Measurements from ENCODE around the gene ABCB6.
A peak's percentile ranks its signal among the peaks of the same experiment; 100 is the strongest.

ABCB6 gene

GRCh38 chr2:219172231-219173154 lies 46.3 kb downstream of the ABCB6 start:
- H3K4me3 ChIP-seq (ENCODE audit: low read length), result no peak overlapping the region
- no peak for DNase-seq (ENCODE audit: low read depth)
- no peak for TF ChIP-seq CTCF (IDR thresholded peaks at IDR 0.05; ENCODE audit: insufficient read depth, low read depth, low read length, missing control alignments)

- TF ChIP-seq CTCF (IDR thresholded peaks at IDR 0.05; ENCODE audit: insufficient read depth, low read depth, low read length, missing control alignments), result peak; percentile 72
- H3K4me3 ChIP-seq (ENCODE audit: low read length), result no peak overlapping the region
- DNase-seq (ENCODE audit: low read depth), result peak; percentile 60
These were observed 47.5 kb downstream of the ABCB6 start for GRCh38 chr2:219171231-219171651.

- TF ChIP-seq CTCF (IDR thresholded peaks at IDR 0.05; ENCODE audit: insufficient read depth, low read depth, low read length, missing control alignments), result no peak
- H3K4me3 ChIP-seq (ENCODE audit: low read length), result no peak within 1 kb of the TSS
- no peak for DNase-seq (ENCODE audit: low read depth)
These were observed 48.7 kb downstream of the ABCB6 start, which contains the start of gene SLC23A3 for GRCh38 chr2:219169930-219170654. Gene SLC23A3, minus strand, starts transcription at chr2:219170029. Its CDS starts 45 bp downstream, at chr2:219169984.

GRCh38 chr2:219168932-219169331 lies 49.8 kb downstream of the ABCB6 start:
- no peak overlapping the region for H3K4me3 ChIP-seq (ENCODE audit: low read length)
- DNase-seq (ENCODE audit: low read depth), result no peak
- TF ChIP-seq CTCF (IDR thresholded peaks at IDR 0.05; ENCODE audit: insufficient read depth, low read depth, low read length, missing control alignments), result no peak

- TF ChIP-seq CTCF (IDR thresholded peaks at IDR 0.05; ENCODE audit: insufficient read depth, low read depth, low read length, missing control alignments), result no peak
- no peak overlapping the region for H3K4me3 ChIP-seq (ENCODE audit: low read length)
- no peak for DNase-seq (ENCODE audit: low read depth)
These were observed 50.2 kb downstream of the ABCB6 start for GRCh38 chr2:219168526-219168925.

DNA sequence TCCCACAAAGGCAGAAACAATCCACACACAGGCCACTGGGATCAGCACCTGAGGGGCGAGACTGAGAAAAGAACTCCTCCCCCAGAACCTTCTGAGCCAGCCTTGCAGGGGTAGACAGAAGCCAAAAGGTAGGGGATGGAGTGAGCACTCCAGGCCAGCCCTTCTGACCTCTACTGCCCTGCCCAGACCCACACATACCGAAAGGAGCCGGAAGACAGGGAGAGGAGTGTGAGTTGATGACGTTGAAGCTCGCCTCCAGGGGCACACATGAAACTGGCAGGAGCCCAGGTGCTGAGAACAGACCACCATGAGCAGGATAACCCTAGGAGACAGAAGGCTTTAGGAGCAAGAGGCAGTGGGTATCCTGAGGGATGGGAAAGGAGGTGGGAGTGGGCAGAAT lies 50.8 kb downstream of the ABCB6 start:
- no peak for DNase-seq (ENCODE audit: low read depth)
- TF ChIP-seq CTCF (IDR thresholded peaks at IDR 0.05; ENCODE audit: insufficient read depth, low read depth, low read length, missing control alignments), result no peak
- H3K4me3 ChIP-seq (ENCODE audit: low read length), result no peak overlapping the region

All from epithelial cell of esophagus (primary cell).